ENCODE data around the gene EXT2. TPM values are rescaled to one million over a fixed set of nuclear protein-coding genes. Genes with fewer than 3 reads are reported as not detected.

The EXT2 gene
- total RNA-seq, 1 donor, result 174 TPM

- Histone ChIP-seq H3K4me1 (ENCODE audit: insufficient read depth, low read length) (peaks cover 13% of the 10 kb centered on the region), H3K27me3 (ENCODE audit: insufficient read depth, low read length) (no peaks in the 10 kb centered on the region), H3K9me3 (ENCODE audit: low read depth, low read length) (no peaks in the 10 kb centered on the region), H3K36me3 (ENCODE audit: insufficient read depth, low read length) (no peaks in the 10 kb centered on the region), H2AFZ (ENCODE audit: low read length) (no peak overlapping the region), H3K27ac (ENCODE audit: low read depth, low read length) (no peak overlapping the region), H3K4me3 (ENCODE audit: insufficient read depth, low read length) (no peak overlapping the region), H3K4me2 (ENCODE audit: insufficient read depth, low read length) (no peak overlapping the region), H3K79me2 (ENCODE audit: insufficient read depth, low read length) (no peaks in the 10 kb centered on the region), H4K20me1 (ENCODE audit: insufficient read depth, low read length) (no peaks in the 10 kb centered on the region)
- TF ChIP-seq CTCF (IDR thresholded peaks at IDR 0.05; ENCODE audit: extremely low read depth, low read depth, low read length), result no peak
- no peak for DNase-seq (ENCODE audit: insufficient read length, low spot score, missing footprints)
Measured at GRCh38 chr11:44270403-44271273, 175.2 kb downstream of the EXT2 start.

GRCh38 chr11:44271286-44271685 lies 175.8 kb downstream of the EXT2 start:
- H3K27ac ChIP-seq (ENCODE audit: low read depth, low read length), result no peak overlapping the region
- no peak overlapping the region for H3K4me2 ChIP-seq (ENCODE audit: insufficient read depth, low read length)
- H2AFZ ChIP-seq (ENCODE audit: low read length), result no peak overlapping the region
- H3K4me1 ChIP-seq (ENCODE audit: insufficient read depth, low read length), result peaks cover 13% of the 10 kb centered on the region
- no peaks in the 10 kb centered on the region for H3K79me2 ChIP-seq (ENCODE audit: insufficient read depth, low read length)
- H3K9me3 ChIP-seq (ENCODE audit: low read depth, low read length), result no peaks in the 10 kb centered on the region
- TF ChIP-seq CTCF (IDR thresholded peaks at IDR 0.05; ENCODE audit: extremely low read depth, low read depth, low read length), result no peak
- no peak for DNase-seq (ENCODE audit: insufficient read length, low spot score, missing footprints)
- H3K27me3 ChIP-seq (ENCODE audit: insufficient read depth, low read length), result no peaks in the 10 kb centered on the region
- H4K20me1 ChIP-seq (ENCODE audit: insufficient read depth, low read length), result no peaks in the 10 kb centered on the region
- no peaks in the 10 kb centered on the region for H3K36me3 ChIP-seq (ENCODE audit: insufficient read depth, low read length)
- no peak overlapping the region for H3K4me3 ChIP-seq (ENCODE audit: insufficient read depth, low read length)

- H3K4me1 ChIP-seq (ENCODE audit: insufficient read depth, low read length), result peaks cover 8% of the 10 kb centered on the region
- H3K79me2 ChIP-seq (ENCODE audit: insufficient read depth, low read length), result no peaks in the 10 kb centered on the region
- TF ChIP-seq CTCF (IDR thresholded peaks at IDR 0.05; ENCODE audit: extremely low read depth, low read depth, low read length), result no peak
- H3K4me3 ChIP-seq (ENCODE audit: insufficient read depth, low read length), result no peak overlapping the region
- no peak for DNase-seq (ENCODE audit: insufficient read length, low spot score, missing footprints)
- no peak overlapping the region for H3K4me2 ChIP-seq (ENCODE audit: insufficient read depth, low read length)
- no peaks in the 10 kb centered on the region for H3K36me3 ChIP-seq (ENCODE audit: insufficient read depth, low read length)
- no peak overlapping the region for H3K27ac ChIP-seq (ENCODE audit: low read depth, low read length)
- H4K20me1 ChIP-seq (ENCODE audit: insufficient read depth, low read length), result no peaks in the 10 kb centered on the region
- no peaks in the 10 kb centered on the region for H3K27me3 ChIP-seq (ENCODE audit: insufficient read depth, low read length)
- no peak overlapping the region for H2AFZ ChIP-seq (ENCODE audit: low read length)
- H3K9me3 ChIP-seq (ENCODE audit: low read depth, low read length), result no peaks in the 10 kb centered on the region
Measured at GRCh38 chr11:44274404-44274803, 178.9 kb downstream of the EXT2 start.

- no peak overlapping the region for H3K4me2 ChIP-seq (ENCODE audit: insufficient read depth, low read length)
- no peaks in the 10 kb centered on the region for H3K4me1 ChIP-seq (ENCODE audit: insufficient read depth, low read length)
- no peak for TF ChIP-seq CTCF (IDR thresholded peaks at IDR 0.05; ENCODE audit: extremely low read depth, low read depth, low read length)
- H3K27ac ChIP-seq (ENCODE audit: low read depth, low read length), result no peak overlapping the region
- no peak for DNase-seq (ENCODE audit: insufficient read length, low spot score, missing footprints)
- no peaks in the 10 kb centered on the region for H3K27me3 ChIP-seq (ENCODE audit: insufficient read depth, low read length)
- H4K20me1 ChIP-seq (ENCODE audit: insufficient read depth, low read length), result no peaks in the 10 kb centered on the region
- no peaks in the 10 kb centered on the region for H3K79me2 ChIP-seq (ENCODE audit: insufficient read depth, low read length)
- no peak overlapping the region for H2AFZ ChIP-seq (ENCODE audit: low read length)
- H3K36me3 ChIP-seq (ENCODE audit: insufficient read depth, low read length), result no peaks in the 10 kb centered on the region
- H3K4me3 ChIP-seq (ENCODE audit: insufficient read depth, low read length), result no peak overlapping the region
- no peaks in the 10 kb centered on the region for H3K9me3 ChIP-seq (ENCODE audit: low read depth, low read length)
Measured at GRCh38 chr11:44275241-44275640, 179.8 kb downstream of the EXT2 start.
